ENCODE measurements around the gene CPA5.

GRCh38 chr7:130329681-130330080 lies 14.9 kb upstream of the CPA5 start:
- TF ChIP-seq NFYB (CRISPR knock-in tag; conservative IDR thresholded peaks at IDR 0.05; ENCODE audit: low read depth) (no peak), CREB1 (CRISPR knock-in tag; IDR thresholded peaks at IDR 0.05) (no peak), RELA (CRISPR knock-in tag; IDR thresholded peaks at IDR 0.05; ENCODE audit: borderline replicate concordance) (no peak), CBFB (CRISPR knock-in tag; IDR thresholded peaks at IDR 0.05; ENCODE audit: low read depth) (no peak), ZBTB43 (CRISPR knock-in tag; IDR thresholded peaks at IDR 0.05) (no peak)
- TF ChIP-seq, protein P1, sequence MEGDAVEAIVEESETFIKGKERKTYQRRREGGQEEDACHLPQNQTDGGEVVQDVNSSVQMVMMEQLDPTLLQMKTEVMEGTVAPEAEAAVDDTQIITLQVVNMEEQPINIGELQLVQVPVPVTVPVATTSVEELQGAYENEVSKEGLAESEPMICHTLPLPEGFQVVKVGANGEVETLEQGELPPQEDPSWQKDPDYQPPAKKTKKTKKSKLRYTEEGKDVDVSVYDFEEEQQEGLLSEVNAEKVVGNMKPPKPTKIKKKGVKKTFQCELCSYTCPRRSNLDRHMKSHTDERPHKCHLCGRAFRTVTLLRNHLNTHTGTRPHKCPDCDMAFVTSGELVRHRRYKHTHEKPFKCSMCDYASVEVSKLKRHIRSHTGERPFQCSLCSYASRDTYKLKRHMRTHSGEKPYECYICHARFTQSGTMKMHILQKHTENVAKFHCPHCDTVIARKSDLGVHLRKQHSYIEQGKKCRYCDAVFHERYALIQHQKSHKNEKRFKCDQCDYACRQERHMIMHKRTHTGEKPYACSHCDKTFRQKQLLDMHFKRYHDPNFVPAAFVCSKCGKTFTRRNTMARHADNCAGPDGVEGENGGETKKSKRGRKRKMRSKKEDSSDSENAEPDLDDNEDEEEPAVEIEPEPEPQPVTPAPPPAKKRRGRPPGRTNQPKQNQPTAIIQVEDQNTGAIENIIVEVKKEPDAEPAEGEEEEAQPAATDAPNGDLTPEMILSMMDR (IDR thresholded peaks at IDR 0.05) = no peak
